Measurements from ENCODE around the gene OSBPL9. TPM values are rescaled to one million over a fixed set of nuclear protein-coding genes. Genes with fewer than 3 reads are reported as not detected.

OSBPL9 gene
- total RNA-seq, 1 donor from 2014 or later, result 88.3 TPM

DNA sequence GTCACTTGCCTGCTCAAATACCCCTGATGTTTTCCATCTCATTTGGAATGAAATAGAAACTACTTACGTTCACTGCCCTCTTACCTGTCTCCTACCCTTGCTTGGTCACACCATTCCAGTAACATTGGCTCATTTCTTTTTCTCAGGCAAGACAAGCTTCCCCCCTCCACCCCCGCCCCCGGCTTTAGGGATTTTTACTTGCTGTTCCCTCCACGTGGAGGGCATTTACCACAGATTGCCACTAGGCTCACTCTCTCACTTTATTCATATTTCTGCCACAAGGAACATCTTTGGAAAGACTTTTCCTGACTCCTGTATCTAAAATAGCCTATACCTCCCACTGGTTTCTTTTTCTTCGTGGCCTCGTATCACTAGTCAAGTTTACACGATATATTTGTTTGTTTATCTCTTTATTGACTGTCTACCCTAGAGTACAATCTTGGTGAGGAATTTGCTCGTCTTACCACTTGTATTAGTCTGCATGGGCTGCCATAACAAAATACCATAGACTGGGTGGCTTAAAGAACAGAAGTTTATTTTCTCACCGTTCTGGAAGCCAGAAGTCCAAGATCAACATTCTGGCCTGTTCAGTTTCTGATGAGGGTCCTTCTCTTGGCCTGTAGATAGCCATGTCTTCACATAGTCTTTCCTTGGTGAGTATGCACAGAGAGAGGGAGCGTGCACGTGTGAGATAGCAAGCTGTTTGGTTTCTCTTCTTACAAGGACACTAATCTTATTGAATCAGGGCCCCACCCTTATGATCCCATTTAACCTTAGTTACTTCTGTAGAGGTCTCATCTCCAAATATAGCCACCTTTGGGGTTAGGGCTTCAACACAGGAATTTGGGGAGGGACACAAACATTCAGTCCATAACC is 135.4 kb downstream of the OSBPL9 start:
- DNase-seq (ENCODE audit: extremely low spot score, unreplicated experiment), result no peak

DNA sequence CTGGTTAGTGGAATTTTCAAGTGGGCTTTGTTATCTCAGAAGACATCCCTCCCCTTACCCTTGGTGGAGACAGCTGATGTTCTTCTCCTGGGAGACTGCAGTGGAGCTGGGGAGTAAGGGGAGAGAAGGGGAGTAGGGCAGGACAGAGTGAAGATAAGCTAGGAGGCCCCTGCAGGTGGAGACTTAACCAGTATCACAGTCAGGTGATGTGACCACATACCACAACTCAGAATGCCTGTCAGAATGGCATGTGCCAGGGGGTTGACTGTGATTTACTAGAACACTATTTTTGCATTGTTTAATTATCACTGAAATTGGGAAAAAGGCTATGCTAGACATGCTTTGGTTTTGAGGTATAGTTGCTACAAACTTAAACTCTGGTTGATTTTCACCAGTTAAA is 137.1 kb downstream of the OSBPL9 start:
- Mint-ChIP-seq H3K4me1 (ENCODE audit: unreplicated experiment) (no peaks in the 10 kb centered on the region), H3K9me3 (peaks cover 6% of the 10 kb centered on the region), H3K27ac (no peak overlapping the region), H3K4me3 (no peak overlapping the region), H3K36me3 (peaks cover 25% of the 10 kb centered on the region), H3K27me3 (no peaks in the 10 kb centered on the region)
- TF ChIP-seq, protein P1, sequence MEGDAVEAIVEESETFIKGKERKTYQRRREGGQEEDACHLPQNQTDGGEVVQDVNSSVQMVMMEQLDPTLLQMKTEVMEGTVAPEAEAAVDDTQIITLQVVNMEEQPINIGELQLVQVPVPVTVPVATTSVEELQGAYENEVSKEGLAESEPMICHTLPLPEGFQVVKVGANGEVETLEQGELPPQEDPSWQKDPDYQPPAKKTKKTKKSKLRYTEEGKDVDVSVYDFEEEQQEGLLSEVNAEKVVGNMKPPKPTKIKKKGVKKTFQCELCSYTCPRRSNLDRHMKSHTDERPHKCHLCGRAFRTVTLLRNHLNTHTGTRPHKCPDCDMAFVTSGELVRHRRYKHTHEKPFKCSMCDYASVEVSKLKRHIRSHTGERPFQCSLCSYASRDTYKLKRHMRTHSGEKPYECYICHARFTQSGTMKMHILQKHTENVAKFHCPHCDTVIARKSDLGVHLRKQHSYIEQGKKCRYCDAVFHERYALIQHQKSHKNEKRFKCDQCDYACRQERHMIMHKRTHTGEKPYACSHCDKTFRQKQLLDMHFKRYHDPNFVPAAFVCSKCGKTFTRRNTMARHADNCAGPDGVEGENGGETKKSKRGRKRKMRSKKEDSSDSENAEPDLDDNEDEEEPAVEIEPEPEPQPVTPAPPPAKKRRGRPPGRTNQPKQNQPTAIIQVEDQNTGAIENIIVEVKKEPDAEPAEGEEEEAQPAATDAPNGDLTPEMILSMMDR (conservative IDR thresholded peaks at IDR 0.05), result no peak
- no peak for DNase-seq (ENCODE audit: extremely low spot score, unreplicated experiment)

More for the DNA sequence above, 135.4 kb downstream of the OSBPL9 start:
- Mint-ChIP-seq H3K4me1 (ENCODE audit: unreplicated experiment) (no peaks in the 10 kb centered on the region), H3K9me3 (peaks cover 6% of the 10 kb centered on the region), H3K27ac (no peak overlapping the region), H3K27me3 (no peaks in the 10 kb centered on the region), H3K4me3 (no peak overlapping the region), H3K36me3 (peaks cover 25% of the 10 kb centered on the region)
- TF ChIP-seq, protein P1 (conservative IDR thresholded peaks at IDR 0.05), result no peak

DNA sequence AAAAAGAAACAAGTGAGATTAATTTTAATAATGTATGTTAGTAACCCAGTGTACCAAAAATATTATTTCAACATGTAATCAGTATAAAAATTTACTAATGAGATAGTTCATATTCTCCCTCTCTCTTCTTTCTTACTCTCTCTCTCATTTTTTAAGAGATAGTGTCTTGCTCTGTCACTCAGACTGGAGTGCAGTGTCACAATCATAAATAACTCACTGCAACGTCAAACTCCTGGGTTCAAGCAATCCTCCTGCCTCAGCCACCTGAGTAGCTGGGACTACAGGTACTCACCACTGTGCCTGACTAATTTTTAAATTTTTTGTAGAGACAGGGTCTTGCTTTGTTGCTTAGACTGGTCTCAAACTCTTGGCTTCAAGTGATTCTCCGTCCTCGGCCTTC is 137.8 kb downstream of the OSBPL9 start:
- Mint-ChIP-seq H3K27me3 (no peaks in the 10 kb centered on the region), H3K4me1 (ENCODE audit: unreplicated experiment) (no peaks in the 10 kb centered on the region), H3K9me3 (peaks cover 6% of the 10 kb centered on the region), H3K27ac (no peak overlapping the region), H3K4me3 (no peak overlapping the region), H3K36me3 (peaks cover 25% of the 10 kb centered on the region)
- DNase-seq (ENCODE audit: extremely low spot score, unreplicated experiment), result no peak
- TF ChIP-seq, protein P1 (conservative IDR thresholded peaks at IDR 0.05), result no peak

DNA sequence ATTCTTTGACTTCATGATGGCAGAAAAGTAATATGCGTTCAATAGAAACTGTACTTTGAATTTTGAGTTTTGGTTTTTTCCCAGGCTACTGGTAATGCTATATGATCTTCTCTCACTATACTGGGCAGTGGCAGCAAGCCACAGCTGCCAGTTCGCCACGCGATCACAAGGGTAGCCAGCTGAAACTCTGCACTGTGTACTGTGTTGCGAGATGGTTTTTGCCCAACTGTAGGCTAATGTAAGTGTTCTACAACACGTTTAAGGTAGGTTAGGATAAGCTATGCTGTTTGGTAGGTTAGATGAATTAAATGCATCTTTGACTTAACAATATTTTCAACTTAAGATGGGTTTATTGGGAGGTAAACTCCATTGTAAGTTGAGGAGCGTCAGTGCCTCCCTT is 138.5 kb downstream of the OSBPL9 start:
- no peaks in the 10 kb centered on the region for H3K27me3 Mint-ChIP-seq
- no peak overlapping the region for H3K27ac Mint-ChIP-seq
- no peaks in the 10 kb centered on the region for H3K4me1 Mint-ChIP-seq (ENCODE audit: unreplicated experiment)
- peaks cover 25% of the 10 kb centered on the region for H3K36me3 Mint-ChIP-seq
- peaks cover 6% of the 10 kb centered on the region for H3K9me3 Mint-ChIP-seq
- no peak for DNase-seq (ENCODE audit: extremely low spot score, unreplicated experiment)
- TF ChIP-seq, protein P1 (conservative IDR thresholded peaks at IDR 0.05), result no peak
- H3K4me3 Mint-ChIP-seq, result no peak overlapping the region

DNA sequence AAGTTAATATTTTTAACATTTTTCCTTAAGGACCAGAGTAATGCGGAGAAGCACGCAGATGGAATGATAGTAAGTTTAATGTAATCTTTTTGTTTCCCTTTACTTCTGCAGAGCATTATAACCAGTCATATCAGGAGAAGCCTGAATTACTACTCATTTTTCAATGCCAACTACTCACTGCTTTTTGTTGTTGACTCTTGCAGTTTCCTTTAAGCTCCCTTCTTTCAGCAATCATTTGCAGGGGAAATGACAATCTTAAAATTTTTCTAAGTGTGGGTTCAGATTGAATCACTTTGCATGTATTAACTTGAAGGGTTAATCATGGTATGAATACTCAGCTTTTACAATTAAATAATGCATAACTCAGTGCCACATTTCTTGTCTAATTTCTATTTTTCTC is 139.4 kb downstream of the OSBPL9 start:
- no peak overlapping the region for H3K27ac Mint-ChIP-seq
- no peak overlapping the region for H3K4me3 Mint-ChIP-seq
- no peaks in the 10 kb centered on the region for H3K27me3 Mint-ChIP-seq
- H3K4me1 Mint-ChIP-seq (ENCODE audit: unreplicated experiment), result no peaks in the 10 kb centered on the region
- no peak for DNase-seq (ENCODE audit: extremely low spot score, unreplicated experiment)
- peaks cover 6% of the 10 kb centered on the region for H3K9me3 Mint-ChIP-seq
- TF ChIP-seq, protein P1 (conservative IDR thresholded peaks at IDR 0.05), result no peak
- peaks cover 26% of the 10 kb centered on the region for H3K36me3 Mint-ChIP-seq

Data from type B pancreatic cell (in vitro differentiated cells).